GM20431 (cell line): ENCODE data around the gene HTR4.
"Not testable (repeated sequence)": the region's sequence is repeated elsewhere in the genome, so short reads cannot be mapped to it uniquely, and the experiment has no call there.

Source experiments
- in situ Hi-C: fragments of 300-500 bp; cut with MseI, MboI; formaldehyde crosslinking; loops from one replicate; pipeline ENCODE4 v1.15.0; 2020; ENCODE audit warnings: low sequenced_read_pairs; ENCODE audit not compliant: unreplicated experiment

HTR4 gene

GRCh38 chr5:148653836-148654781 is at the start of gene HTR4:
HTR4 (minus strand) TSS chr5:148654527; CDS start chr5:148637014, 17,513 bp downstream.
- in situ Hi-C loops = no loop called here

DNA sequence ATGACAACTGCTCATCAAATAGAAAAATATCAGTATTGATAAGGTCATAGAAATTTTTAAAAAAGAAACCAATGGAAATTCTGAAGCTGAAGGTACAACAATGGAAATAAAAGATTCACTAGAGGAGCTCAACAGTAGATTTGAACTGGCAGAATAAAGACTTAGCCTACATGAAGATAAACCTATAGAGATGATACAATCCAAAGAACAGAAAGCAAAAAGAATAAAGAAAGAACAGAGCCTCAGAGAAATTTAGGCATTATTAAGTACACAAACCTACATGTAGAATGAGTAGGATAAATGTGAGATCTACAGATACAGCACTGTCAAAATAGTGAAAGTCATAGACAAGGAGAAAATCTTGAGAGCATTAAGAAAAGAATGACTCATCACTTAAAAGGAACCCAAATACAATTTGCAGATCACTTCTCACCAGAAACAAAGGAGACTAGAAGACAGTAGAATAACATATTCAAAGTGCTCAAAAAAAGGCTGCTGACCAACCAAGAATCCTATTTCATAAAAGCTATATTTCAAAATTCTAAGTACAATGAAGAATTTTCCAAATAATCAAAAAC is 47.8 kb upstream of the HTR4 start:
- in situ Hi-C loops = loop anchor here (25.0 kb wide), 1 partner anchor 240 kb away; no protein-coding TSS in a partner anchor

DNA sequence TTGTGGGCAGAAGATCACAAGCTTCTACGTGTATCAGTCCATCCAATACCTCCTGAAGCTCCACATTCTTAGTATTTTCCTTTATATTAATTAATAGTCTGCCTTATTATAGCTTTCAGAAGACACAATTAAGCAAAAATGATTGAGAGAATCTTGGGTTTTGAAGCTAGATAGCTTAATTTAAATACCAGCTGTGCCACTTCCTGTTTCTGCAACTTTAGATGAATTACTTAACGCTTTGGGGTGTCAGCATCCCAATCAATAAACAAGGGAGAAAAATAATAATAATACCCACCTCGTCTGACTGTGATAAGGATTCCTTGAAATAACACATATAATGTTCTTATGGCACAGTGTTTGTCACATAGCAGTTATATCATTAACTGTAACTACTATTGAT is 44.7 kb upstream of the HTR4 start:
- in situ Hi-C loops = no loop called here

DNA sequence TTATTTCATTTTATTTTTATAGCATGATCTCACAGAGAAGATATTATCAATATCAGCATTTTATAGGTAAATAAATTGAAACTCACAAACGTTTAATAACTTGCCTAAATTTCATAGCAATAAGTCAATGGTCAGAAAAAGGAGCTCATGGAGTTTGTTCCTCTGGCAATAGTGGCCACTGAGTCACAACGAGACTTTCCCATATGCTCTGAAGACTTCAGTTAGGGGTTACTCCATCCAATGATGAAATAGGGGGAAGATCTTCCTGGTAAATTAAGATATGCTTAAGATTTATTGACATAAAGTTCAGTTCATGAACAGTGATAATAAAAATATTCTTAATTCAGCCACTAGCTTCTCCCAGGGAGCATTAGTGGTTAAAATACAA is 43.5 kb upstream of the HTR4 start:
- in situ Hi-C loops = no loop called here

- in situ Hi-C loops = no loop called here
Observed at GRCh38 chr5:148697180-148697808, 43.0 kb upstream of the HTR4 start.

DNA sequence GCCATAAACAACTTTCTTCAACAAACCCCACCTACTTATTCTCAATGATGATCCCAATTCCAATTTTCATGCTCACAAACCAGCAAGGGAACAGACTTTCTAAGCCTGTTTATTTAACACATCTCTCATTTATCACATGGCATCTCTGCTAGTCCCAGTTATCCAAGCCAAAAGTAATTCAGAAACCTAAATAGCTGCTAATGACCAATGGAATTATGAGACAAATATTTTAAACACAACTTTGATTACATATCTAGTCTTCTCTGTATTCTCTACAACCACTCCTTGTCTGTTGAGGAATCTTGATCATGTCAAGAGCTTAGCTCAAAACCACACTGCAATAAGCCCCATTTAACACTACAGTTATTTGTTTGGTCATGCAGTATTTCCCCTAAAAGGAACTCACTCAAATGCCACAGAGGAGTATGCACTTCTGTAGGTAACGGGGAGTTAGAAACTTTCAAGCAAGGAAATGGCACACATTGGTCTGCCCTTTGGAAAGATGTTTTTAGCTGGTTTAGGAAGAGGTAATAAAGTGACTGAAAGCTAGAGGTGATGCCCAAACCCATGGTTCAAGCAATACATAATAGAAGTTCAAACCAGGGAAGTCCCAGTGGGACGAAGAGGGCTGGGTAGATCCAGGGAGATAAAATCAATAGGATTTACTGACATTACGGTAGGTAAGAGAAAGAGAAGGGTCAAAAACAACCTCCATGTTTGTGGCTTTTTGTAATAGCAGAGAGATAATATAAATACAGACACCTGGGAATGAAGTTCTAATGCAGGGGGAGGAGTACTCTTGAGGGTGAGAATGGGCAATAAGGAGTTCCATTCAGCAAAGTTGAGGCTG is 42.1 kb upstream of the HTR4 start:
- in situ Hi-C loops = no loop called here

GRCh38 chr5:148690945-148691344 is 36.6 kb upstream of the HTR4 start:
- in situ Hi-C loops = no loop called here

GRCh38 chr5:148688787-148689186 is 34.5 kb upstream of the HTR4 start:
- in situ Hi-C loops = no loop called here

- in situ Hi-C loops = no loop called here
Observed at GRCh38 chr5:148687871-148688270, 33.5 kb upstream of the HTR4 start.

GRCh38 chr5:148687427-148687826 is 33.1 kb upstream of the HTR4 start:
- in situ Hi-C loops = no loop called here

- in situ Hi-C loops = no loop called here
Observed at GRCh38 chr5:148686660-148687059, 32.3 kb upstream of the HTR4 start.

GRCh38 chr5:148685520-148686134 is 31.3 kb upstream of the HTR4 start:
- in situ Hi-C loops = no loop called here

DNA sequence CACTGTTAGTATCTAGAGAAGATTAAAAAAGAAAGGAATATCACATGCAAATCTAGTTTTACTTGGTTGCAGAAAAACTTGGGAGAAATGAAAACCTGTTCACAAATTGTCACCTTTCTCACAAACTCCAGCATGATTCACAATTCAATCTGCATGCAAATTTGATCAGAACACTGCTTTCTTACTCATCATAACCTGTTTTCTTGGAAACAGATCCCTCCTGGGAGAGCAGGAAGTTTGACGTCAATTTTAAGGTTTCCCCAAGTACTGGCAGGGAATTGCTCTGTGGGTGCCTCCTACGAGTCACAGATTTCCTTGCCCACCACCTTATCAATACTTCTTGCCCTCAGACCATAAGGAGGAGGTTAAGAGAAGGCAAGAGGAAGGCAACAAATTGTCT is 30.2 kb upstream of the HTR4 start:
- in situ Hi-C loops = no loop called here

GRCh38 chr5:148683651-148684050 is 29.3 kb upstream of the HTR4 start:
- in situ Hi-C loops = no loop called here

- in situ Hi-C loops = no loop called here
Observed at GRCh38 chr5:148682058-148683026, 28.0 kb upstream of the HTR4 start.

GRCh38 chr5:148681157-148682057 is 27.1 kb upstream of the HTR4 start:
- in situ Hi-C loops = no loop called here

- in situ Hi-C loops = not testable (repeated sequence)
Observed at GRCh38 chr5:148673704-148674103, 19.4 kb upstream of the HTR4 start.

DNA sequence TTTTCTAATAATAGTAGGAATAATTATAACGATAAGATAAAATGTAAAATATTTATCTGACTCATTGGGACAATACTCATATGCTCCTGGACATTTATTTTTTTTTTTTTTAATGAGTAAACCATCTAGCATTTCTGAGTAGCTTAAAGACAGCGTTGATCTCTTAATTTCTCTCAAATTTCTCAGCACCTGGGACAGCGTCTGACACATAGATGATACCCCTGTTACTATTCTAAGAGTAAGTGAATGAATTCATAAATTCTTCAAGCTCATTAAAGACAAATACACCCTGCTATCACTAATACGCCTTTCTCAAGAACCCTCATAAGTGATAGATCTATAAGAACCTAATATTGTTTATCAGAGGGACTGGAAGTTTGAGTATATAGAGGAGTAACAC is 12.0 kb upstream of the HTR4 start:
- in situ Hi-C loops = no loop called here
